ENCODE measurements around the gene ERLEC1. TPM values are rescaled to one million over a fixed set of nuclear protein-coding genes. Genes with fewer than 3 reads are reported as not detected.
"Not testable (repeated sequence)": the region's sequence is repeated elsewhere in the genome, so short reads cannot be mapped to it uniquely, and the experiment has no call there.

Gene ERLEC1
- total RNA-seq, 1 donor from 2014 or later = 59.7 TPM

DNA sequence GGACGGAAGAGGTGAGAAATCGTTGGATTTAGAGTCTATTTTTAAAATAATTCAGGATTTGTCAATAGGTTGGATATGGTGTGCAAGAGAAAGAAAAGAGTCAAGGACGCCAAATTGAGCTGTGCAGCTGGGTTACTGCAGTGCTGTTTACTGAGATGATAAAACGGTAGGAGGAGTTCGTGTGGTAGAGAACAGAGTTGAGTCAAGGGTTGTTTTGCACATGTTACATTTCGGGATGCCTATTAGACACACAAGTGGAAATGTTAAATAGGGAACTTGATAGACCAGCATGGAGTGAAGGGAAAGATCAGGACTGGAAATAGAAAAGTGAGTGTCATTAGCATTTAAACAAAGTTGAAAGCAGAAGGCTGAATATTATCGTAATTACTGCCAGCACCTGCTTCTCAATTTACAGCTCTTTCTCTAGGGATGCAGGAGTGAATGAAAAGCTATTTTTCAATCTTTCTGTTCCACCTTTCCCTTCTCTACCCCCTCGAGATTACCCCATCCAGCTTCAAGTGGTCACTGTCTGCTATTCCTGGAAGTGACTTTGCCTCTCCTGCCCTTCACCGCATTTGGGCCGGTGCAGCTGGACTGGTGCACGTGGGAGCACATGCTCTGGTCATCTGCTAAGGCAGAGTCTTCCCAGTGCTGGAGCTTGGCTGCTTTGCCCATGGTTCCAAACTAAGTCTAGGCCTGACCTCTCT is 42.6 kb downstream of the ERLEC1 start:
- Histone ChIP-seq H3K27ac (no peak overlapping the region), H3K4me1 (peaks cover 7% of the 10 kb centered on the region), H3K36me3 (peaks cover 7% of the 10 kb centered on the region), H3K9me3 (no peaks in the 10 kb centered on the region), H3K4me3 (no peak overlapping the region), H3K27me3 (ENCODE audit: low read depth) (no peaks in the 10 kb centered on the region)
- no peak for ATAC-seq
- intact Hi-C loops (cut with DNase I) = no loop called here
- no peak for DNase-seq
- TF ChIP-seq, protein P1, sequence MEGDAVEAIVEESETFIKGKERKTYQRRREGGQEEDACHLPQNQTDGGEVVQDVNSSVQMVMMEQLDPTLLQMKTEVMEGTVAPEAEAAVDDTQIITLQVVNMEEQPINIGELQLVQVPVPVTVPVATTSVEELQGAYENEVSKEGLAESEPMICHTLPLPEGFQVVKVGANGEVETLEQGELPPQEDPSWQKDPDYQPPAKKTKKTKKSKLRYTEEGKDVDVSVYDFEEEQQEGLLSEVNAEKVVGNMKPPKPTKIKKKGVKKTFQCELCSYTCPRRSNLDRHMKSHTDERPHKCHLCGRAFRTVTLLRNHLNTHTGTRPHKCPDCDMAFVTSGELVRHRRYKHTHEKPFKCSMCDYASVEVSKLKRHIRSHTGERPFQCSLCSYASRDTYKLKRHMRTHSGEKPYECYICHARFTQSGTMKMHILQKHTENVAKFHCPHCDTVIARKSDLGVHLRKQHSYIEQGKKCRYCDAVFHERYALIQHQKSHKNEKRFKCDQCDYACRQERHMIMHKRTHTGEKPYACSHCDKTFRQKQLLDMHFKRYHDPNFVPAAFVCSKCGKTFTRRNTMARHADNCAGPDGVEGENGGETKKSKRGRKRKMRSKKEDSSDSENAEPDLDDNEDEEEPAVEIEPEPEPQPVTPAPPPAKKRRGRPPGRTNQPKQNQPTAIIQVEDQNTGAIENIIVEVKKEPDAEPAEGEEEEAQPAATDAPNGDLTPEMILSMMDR (IDR thresholded peaks at IDR 0.05) = no peak

DNA sequence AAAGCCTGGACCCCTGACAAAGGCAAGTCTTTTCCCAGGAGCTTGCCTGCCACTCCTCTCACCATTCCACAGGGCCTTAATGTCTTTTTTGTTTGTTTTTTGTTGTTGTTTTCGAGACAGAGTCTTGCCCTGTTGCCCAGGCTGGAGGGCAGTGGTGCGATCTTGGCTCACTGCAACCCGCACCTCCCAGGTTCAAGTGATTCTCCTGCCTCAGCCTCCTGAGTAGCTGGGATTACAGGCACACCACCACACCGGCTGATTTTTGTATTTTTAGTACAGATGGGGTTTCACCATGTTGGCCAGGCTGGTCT is 43.1 kb downstream of the ERLEC1 start:
- intact Hi-C loops (cut with DNase I) = not testable (repeated sequence)

DNA sequence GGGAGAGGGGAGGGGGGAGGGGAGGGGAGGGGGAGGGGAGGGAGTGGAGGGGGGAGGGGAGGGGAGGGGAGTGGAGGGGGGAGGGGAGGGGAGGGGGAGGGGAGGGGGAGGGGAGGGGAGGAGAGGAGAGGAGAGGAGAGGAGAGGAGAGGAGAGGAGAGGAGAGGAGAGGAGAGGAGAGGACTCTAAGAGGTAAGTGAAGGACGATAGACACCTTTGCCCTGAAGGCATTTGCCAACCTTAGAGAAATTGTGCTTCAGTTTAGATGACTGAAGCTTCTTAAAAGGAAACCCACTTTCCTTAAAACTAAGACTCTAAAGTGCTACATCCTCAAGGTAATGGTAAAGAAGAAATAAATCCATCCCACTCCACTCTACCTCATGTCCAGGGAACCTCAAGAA is 53.7 kb downstream of the ERLEC1 start:
- DNase-seq = no peak
- ATAC-seq = no peak
- Histone ChIP-seq H3K4me1 (no peaks in the 10 kb centered on the region), H3K27ac (no peak overlapping the region), H3K4me3 (no peak overlapping the region), H3K9me3 (no peaks in the 10 kb centered on the region), H3K36me3 (peaks cover 4% of the 10 kb centered on the region), H3K27me3 (ENCODE audit: low read depth) (no peaks in the 10 kb centered on the region)
- intact Hi-C loops (cut with DNase I) = no loop called here
- TF ChIP-seq, protein P1 (IDR thresholded peaks at IDR 0.05) = no peak

More for the DNA sequence above, 43.1 kb downstream of the ERLEC1 start:
- not testable (repeated sequence) for H3K27ac ChIP-seq; H3K4me3 ChIP-seq; H3K4me1 ChIP-seq; H3K27me3 ChIP-seq (ENCODE audit: low read depth); DNase-seq; H3K36me3 ChIP-seq; H3K9me3 ChIP-seq; ATAC-seq

DNA sequence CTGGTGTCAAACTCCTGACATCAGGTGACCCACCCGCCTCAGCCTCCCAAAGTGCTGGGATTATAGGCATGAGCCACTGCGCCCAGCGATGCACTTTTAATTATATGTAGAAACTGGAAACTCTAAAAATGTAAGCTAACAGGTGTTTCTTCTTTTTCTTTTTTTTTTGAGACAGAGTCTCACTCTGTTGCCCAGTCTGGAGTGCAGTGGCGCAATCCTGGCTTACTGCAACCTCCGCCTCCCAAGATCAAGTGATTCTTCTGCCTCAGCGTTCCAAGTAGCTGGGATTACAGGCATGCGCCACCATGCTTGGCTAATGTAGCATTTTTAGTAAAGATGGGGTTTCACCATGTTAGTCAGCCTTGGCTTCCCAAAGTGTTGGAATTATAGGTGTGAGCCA is 54.8 kb downstream of the ERLEC1 start:
- H3K9me3 ChIP-seq; H3K4me1 ChIP-seq; H3K36me3 ChIP-seq; DNase-seq; intact Hi-C loops (cut with DNase I); H3K4me3 ChIP-seq; ATAC-seq; H3K27me3 ChIP-seq (ENCODE audit: low read depth); H3K27ac ChIP-seq: not testable (repeated sequence)

DNA sequence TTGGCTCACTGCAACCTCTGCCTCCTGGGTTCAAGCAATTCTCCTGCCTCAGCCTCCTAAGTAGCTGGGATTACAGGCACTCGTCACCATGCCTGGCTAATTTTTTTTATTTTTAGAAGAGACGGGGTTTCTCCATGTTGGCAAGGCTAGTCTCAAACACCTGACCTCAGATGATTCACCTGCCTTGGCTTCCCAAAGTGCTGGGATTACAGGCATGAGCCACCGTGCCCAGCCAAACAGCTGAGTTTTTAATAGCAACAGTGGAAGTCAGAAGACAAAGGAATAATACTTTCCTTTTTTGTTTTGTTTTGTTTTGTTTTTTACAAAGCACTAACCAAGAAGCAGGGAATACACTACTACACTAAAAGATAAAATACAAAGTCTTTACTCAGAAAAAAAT is 56.0 kb downstream of the ERLEC1 start:
- no peaks in the 10 kb centered on the region for H3K4me1 ChIP-seq
- no peaks in the 10 kb centered on the region for H3K9me3 ChIP-seq
- no peaks in the 10 kb centered on the region for H3K27me3 ChIP-seq (ENCODE audit: low read depth)
- H3K27ac ChIP-seq = no peak overlapping the region
- no peak overlapping the region for H3K4me3 ChIP-seq
- TF ChIP-seq, protein P1 (IDR thresholded peaks at IDR 0.05) = no peak
- intact Hi-C loops (cut with DNase I) = no loop called here
- H3K36me3 ChIP-seq = no peaks in the 10 kb centered on the region
- no peak for ATAC-seq
- no peak for DNase-seq

DNA sequence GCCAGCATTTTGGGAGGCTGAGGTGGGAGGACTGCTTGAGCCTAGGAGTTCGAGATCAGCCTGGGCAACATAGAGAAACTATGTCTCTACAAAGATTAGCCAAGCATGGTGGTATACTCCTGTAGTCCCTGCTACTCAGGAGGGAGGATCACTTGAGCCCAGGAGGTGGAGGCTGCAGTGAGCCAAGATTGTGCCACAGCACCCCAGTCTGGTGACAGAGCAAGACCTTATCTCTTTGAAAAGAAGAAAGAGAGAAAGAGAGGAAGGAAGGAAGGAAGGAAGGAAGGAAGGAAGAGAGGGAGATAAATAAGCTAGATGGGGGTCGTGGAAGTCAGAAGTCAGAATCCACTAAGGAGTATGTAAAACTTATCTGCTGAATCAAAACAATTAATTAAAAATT is 56.8 kb downstream of the ERLEC1 start:
- Histone ChIP-seq H3K4me3 (no peak overlapping the region), H3K4me1 (no peaks in the 10 kb centered on the region), H3K36me3 (no peaks in the 10 kb centered on the region), H3K27ac (no peak overlapping the region), H3K27me3 (ENCODE audit: low read depth) (no peaks in the 10 kb centered on the region), H3K9me3 (no peaks in the 10 kb centered on the region)
- DNase-seq (no peak), ATAC-seq (no peak)
- intact Hi-C loops (cut with DNase I) = no loop called here
- TF ChIP-seq, protein P1 (IDR thresholded peaks at IDR 0.05) = no peak

All from lower lobe of right lung (tissue), 2 donors.